ENCODE measurements around the gene ADGRE3.

ADGRE3 gene, protein sequence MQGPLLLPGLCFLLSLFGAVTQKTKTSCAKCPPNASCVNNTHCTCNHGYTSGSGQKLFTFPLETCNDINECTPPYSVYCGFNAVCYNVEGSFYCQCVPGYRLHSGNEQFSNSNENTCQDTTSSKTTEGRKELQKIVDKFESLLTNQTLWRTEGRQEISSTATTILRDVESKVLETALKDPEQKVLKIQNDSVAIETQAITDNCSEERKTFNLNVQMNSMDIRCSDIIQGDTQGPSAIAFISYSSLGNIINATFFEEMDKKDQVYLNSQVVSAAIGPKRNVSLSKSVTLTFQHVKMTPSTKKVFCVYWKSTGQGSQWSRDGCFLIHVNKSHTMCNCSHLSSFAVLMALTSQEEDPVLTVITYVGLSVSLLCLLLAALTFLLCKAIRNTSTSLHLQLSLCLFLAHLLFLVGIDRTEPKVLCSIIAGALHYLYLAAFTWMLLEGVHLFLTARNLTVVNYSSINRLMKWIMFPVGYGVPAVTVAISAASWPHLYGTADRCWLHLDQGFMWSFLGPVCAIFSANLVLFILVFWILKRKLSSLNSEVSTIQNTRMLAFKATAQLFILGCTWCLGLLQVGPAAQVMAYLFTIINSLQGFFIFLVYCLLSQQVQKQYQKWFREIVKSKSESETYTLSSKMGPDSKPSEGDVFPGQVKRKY

GRCh38 chr19:14674764-14675163 lies at the start of gene ADGRE3:
TSS of gene ADGRE3 (minus strand) at chr19:14674844. CDS start at chr19:14674770, 74 bp downstream.
- Histone ChIP-seq H3K4me3 (ENCODE audit: low read length) (no peak within 1 kb of the TSS), H3K36me3 (ENCODE audit: control insufficient read depth, insufficient read depth, low read length) (no peaks in the 10 kb centered on the region), H3K27ac (ENCODE audit: low read length) (no peak within 1 kb of the TSS), H3K9me3 (ENCODE audit: control insufficient read depth, insufficient read depth, low read length) (no peaks in the 10 kb centered on the region), H3K27me3 (ENCODE audit: control insufficient read depth, insufficient read depth, low read length) (no peaks in the 10 kb centered on the region; the same call in 1 of the 2 replicates), H3K4me1 (ENCODE audit: control insufficient read depth, insufficient read depth, low read length) (peaks cover 1% of the 10 kb centered on the region; the same call in 1 of the 2 replicates)
- WGBS (ENCODE audit: insufficient coverage, insufficient read length): no CpG with 5 or more reads among the region's 6 CpGs
- no peak for DNase-seq (ENCODE audit: low read depth, low spot score)

- H3K4me1 ChIP-seq (ENCODE audit: control insufficient read depth, insufficient read depth, low read length): no peaks in the 10 kb centered on the region
- DNase-seq (ENCODE audit: low read depth, low spot score): no peak
- no CpG with 5 or more reads among the region's 2 CpGs for WGBS (ENCODE audit: insufficient coverage, insufficient read length)
- no peaks in the 10 kb centered on the region for H3K27me3 ChIP-seq (ENCODE audit: control insufficient read depth, insufficient read depth, low read length)
- H3K36me3 ChIP-seq (ENCODE audit: control insufficient read depth, insufficient read depth, low read length): peaks cover 11% of the 10 kb centered on the region
- H3K27ac ChIP-seq (ENCODE audit: low read length): no peak overlapping the region
- H3K4me3 ChIP-seq (ENCODE audit: low read length): no peak overlapping the region
- H3K9me3 ChIP-seq (ENCODE audit: control insufficient read depth, insufficient read depth, low read length): peaks cover 16% of the 10 kb centered on the region
These were observed 47.5 kb upstream of the ADGRE3 start for GRCh38 chr19:14722127-14722526.

GRCh38 chr19:14719162-14719561 lies 44.5 kb upstream of the ADGRE3 start:
- no CpG with 5 or more reads among the region's 3 CpGs for WGBS (ENCODE audit: insufficient coverage, insufficient read length)
- H3K4me1 ChIP-seq (ENCODE audit: control insufficient read depth, insufficient read depth, low read length): no peaks in the 10 kb centered on the region
- peaks cover 17% of the 10 kb centered on the region for H3K36me3 ChIP-seq (ENCODE audit: control insufficient read depth, insufficient read depth, low read length)
- peaks cover 17% of the 10 kb centered on the region for H3K9me3 ChIP-seq (ENCODE audit: control insufficient read depth, insufficient read depth, low read length)
- H3K27me3 ChIP-seq (ENCODE audit: control insufficient read depth, insufficient read depth, low read length): no peaks in the 10 kb centered on the region
- H3K27ac ChIP-seq (ENCODE audit: low read length): no peak overlapping the region
- no peak overlapping the region for H3K4me3 ChIP-seq (ENCODE audit: low read length)
- no peak for DNase-seq (ENCODE audit: low read depth, low spot score)

GRCh38 chr19:14718522-14719116 lies 44.0 kb upstream of the ADGRE3 start:
- DNase-seq (ENCODE audit: low read depth, low spot score): no peak
- Histone ChIP-seq H3K9me3 (ENCODE audit: control insufficient read depth, insufficient read depth, low read length) (peaks cover 15% of the 10 kb centered on the region), H3K27ac (ENCODE audit: low read length) (no peak overlapping the region), H3K36me3 (ENCODE audit: control insufficient read depth, insufficient read depth, low read length) (peaks cover 17% of the 10 kb centered on the region), H3K27me3 (ENCODE audit: control insufficient read depth, insufficient read depth, low read length) (no peaks in the 10 kb centered on the region), H3K4me1 (ENCODE audit: control insufficient read depth, insufficient read depth, low read length) (no peaks in the 10 kb centered on the region), H3K4me3 (ENCODE audit: low read length) (no peak overlapping the region)
- WGBS (ENCODE audit: insufficient coverage, insufficient read length): no CpG with 5 or more reads among the region's 18 CpGs

GRCh38 chr19:14715841-14716240 lies 41.2 kb upstream of the ADGRE3 start:
- H3K27ac ChIP-seq (ENCODE audit: low read length): no peak overlapping the region
- peaks cover 13% of the 10 kb centered on the region for H3K9me3 ChIP-seq (ENCODE audit: control insufficient read depth, insufficient read depth, low read length)
- no peak for DNase-seq (ENCODE audit: low read depth, low spot score)
- H3K36me3 ChIP-seq (ENCODE audit: control insufficient read depth, insufficient read depth, low read length): peaks cover 17% of the 10 kb centered on the region
- no peak overlapping the region for H3K4me3 ChIP-seq (ENCODE audit: low read length)
- no CpG with 5 or more reads among the region's 4 CpGs for WGBS (ENCODE audit: insufficient coverage, insufficient read length)
- no peaks in the 10 kb centered on the region for H3K27me3 ChIP-seq (ENCODE audit: control insufficient read depth, insufficient read depth, low read length)
- no peaks in the 10 kb centered on the region for H3K4me1 ChIP-seq (ENCODE audit: control insufficient read depth, insufficient read depth, low read length)

DNA sequence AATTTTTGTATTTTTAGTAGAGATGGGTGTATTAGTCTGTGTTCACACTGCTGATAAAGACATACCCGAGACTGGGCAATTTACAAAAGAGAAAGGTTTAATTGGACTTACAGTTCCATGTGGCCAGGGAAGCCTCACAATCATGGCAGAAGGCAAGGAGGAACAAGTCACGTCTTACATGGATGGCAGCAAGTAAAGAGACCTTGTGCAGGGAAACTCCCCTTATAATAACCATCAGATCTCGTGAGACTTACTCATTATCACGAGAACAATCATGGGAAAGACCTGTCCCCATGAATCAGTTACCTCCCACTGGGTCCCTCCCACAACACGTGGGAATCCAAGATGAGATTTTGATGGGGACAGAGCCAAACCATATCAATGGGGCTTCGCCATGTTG lies 29.8 kb upstream of the ADGRE3 start:
- no peaks in the 10 kb centered on the region for H3K9me3 ChIP-seq (ENCODE audit: control insufficient read depth, insufficient read depth, low read length)
- peaks cover 9% of the 10 kb centered on the region for H3K36me3 ChIP-seq (ENCODE audit: control insufficient read depth, insufficient read depth, low read length)
- no peak overlapping the region for H3K4me3 ChIP-seq (ENCODE audit: low read length)
- DNase-seq (ENCODE audit: low read depth, low spot score): no peak
- H3K27ac ChIP-seq (ENCODE audit: low read length): no peak overlapping the region
- no CpG with 5 or more reads among the region's 6 CpGs for WGBS (ENCODE audit: insufficient coverage, insufficient read length)
- H3K27me3 ChIP-seq (ENCODE audit: control insufficient read depth, insufficient read depth, low read length): no peaks in the 10 kb centered on the region
- no peaks in the 10 kb centered on the region for H3K4me1 ChIP-seq (ENCODE audit: control insufficient read depth, insufficient read depth, low read length)

- no peak overlapping the region for H3K4me3 ChIP-seq (ENCODE audit: low read length)
- H3K4me1 ChIP-seq (ENCODE audit: control insufficient read depth, insufficient read depth, low read length): no peaks in the 10 kb centered on the region
- H3K36me3 ChIP-seq (ENCODE audit: control insufficient read depth, insufficient read depth, low read length): peaks cover 9% of the 10 kb centered on the region
- no peak overlapping the region for H3K27ac ChIP-seq (ENCODE audit: low read length)
- no peak for DNase-seq (ENCODE audit: low read depth, low spot score)
- H3K9me3 ChIP-seq (ENCODE audit: control insufficient read depth, insufficient read depth, low read length): no peaks in the 10 kb centered on the region
- WGBS (ENCODE audit: insufficient coverage, insufficient read length): no CpG with 5 or more reads among the region's 6 CpGs
- no peaks in the 10 kb centered on the region for H3K27me3 ChIP-seq (ENCODE audit: control insufficient read depth, insufficient read depth, low read length)
These were observed 29.2 kb upstream of the ADGRE3 start for GRCh38 chr19:14703833-14704232.

GRCh38 chr19:14700711-14701375 lies 26.2 kb upstream of the ADGRE3 start:
- H3K27ac ChIP-seq (ENCODE audit: low read length): no peak overlapping the region
- no peaks in the 10 kb centered on the region for H3K4me1 ChIP-seq (ENCODE audit: control insufficient read depth, insufficient read depth, low read length)
- H3K4me3 ChIP-seq (ENCODE audit: low read length): no peak overlapping the region
- no CpG with 5 or more reads among the region's 9 CpGs for WGBS (ENCODE audit: insufficient coverage, insufficient read length)
- no peaks in the 10 kb centered on the region for H3K27me3 ChIP-seq (ENCODE audit: control insufficient read depth, insufficient read depth, low read length)
- H3K36me3 ChIP-seq (ENCODE audit: control insufficient read depth, insufficient read depth, low read length): peaks cover 11% of the 10 kb centered on the region
- no peak for DNase-seq (ENCODE audit: low read depth, low spot score)
- no peaks in the 10 kb centered on the region for H3K9me3 ChIP-seq (ENCODE audit: control insufficient read depth, insufficient read depth, low read length)

DNA sequence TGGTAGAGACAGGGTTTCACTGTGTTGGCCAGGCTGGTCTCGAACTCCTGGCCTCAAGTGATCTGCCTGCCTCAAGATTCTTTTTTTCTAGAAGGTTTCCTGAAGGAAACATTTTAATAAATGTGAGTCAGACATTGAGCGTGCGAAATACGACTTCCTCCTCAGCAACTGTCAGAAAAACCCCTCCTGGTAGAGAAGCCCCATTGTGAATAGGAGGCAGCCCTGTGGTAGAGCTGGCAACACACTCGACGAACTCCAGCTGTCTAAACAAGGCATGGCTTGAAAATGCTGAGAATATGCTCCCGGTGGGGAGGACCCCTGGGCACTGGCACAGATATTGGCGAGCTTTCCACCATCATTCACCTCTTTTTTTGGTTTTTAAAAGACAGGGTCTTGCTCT lies 25.0 kb upstream of the ADGRE3 start:
- DNase-seq (ENCODE audit: low read depth, low spot score): no peak
- Histone ChIP-seq H3K4me1 (ENCODE audit: control insufficient read depth, insufficient read depth, low read length) (no peaks in the 10 kb centered on the region), H3K36me3 (ENCODE audit: control insufficient read depth, insufficient read depth, low read length) (peaks cover 16% of the 10 kb centered on the region), H3K4me3 (ENCODE audit: low read length) (no peak overlapping the region), H3K9me3 (ENCODE audit: control insufficient read depth, insufficient read depth, low read length) (no peaks in the 10 kb centered on the region), H3K27ac (ENCODE audit: low read length) (no peak overlapping the region), H3K27me3 (ENCODE audit: control insufficient read depth, insufficient read depth, low read length) (no peaks in the 10 kb centered on the region)
- no CpG with 5 or more reads among the region's 8 CpGs for WGBS (ENCODE audit: insufficient coverage, insufficient read length)

DNA sequence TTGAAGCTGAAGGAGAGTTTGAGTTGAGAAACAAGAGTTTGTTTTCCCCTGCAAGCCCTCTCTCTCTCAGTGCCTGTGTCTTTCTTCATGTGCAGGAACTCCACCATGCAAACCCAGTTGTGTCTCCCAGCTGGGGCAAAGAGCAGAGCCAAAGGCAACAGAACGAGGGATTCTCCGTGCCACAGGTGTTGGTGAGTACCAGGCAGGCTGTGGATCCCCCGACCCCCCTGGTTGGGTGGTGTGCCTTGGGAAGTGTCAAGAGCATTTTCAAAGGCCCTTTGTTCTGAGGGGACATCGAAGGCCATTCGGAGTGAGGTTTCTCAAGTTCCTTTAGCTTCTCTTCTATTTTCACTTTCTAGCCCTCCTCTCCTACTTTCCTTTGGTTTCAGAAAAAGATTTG lies 20.8 kb upstream of the ADGRE3 start:
- H3K4me1 ChIP-seq (ENCODE audit: control insufficient read depth, insufficient read depth, low read length): no peaks in the 10 kb centered on the region
- no peak for DNase-seq (ENCODE audit: low read depth, low spot score)
- no CpG with 5 or more reads among the region's 5 CpGs for WGBS (ENCODE audit: insufficient coverage, insufficient read length)
- no peaks in the 10 kb centered on the region for H3K27me3 ChIP-seq (ENCODE audit: control insufficient read depth, insufficient read depth, low read length)
- no peak overlapping the region for H3K4me3 ChIP-seq (ENCODE audit: low read length)
- no peaks in the 10 kb centered on the region for H3K9me3 ChIP-seq (ENCODE audit: control insufficient read depth, insufficient read depth, low read length)
- H3K27ac ChIP-seq (ENCODE audit: low read length): no peak overlapping the region
- H3K36me3 ChIP-seq (ENCODE audit: control insufficient read depth, insufficient read depth, low read length): peaks cover 7% of the 10 kb centered on the region; the same call in 1 of the 2 replicates

All from iPS DF 6.9 (cell line).